HG02759 (cell line): ENCODE measurements around the gene DNASE1L1.

Experiments
- ATAC-seq: cut with Tn5 transposase; IDR thresholded peaks from one replicate; pipeline ENCODE4 v1.9.1; 2021; ENCODE audit warnings: mild to moderate bottlenecking, moderate library complexity; ENCODE audit not compliant: unreplicated experiment

DNASE1L1 gene

GRCh38 chrX:154370300-154371016 lies 38.6 kb downstream of the DNASE1L1 start:
- no peak for ATAC-seq

GRCh38 chrX:154369449-154370299 lies 39.4 kb downstream of the DNASE1L1 start:
- no peak for ATAC-seq

- ATAC-seq = peak; percentile 36
These were observed 40.2 kb downstream of the DNASE1L1 start for GRCh38 chrX:154368630-154369448.

GRCh38 chrX:154367474-154368308 lies 41.4 kb downstream of the DNASE1L1 start:
- ATAC-seq = no peak

- ATAC-seq = no peak
These were observed 42.4 kb downstream of the DNASE1L1 start for GRCh38 chrX:154366666-154367055.

GRCh38 chrX:154365997-154366665 lies 42.9 kb downstream of the DNASE1L1 start:
- no peak for ATAC-seq

GRCh38 chrX:154365052-154365600 lies 43.9 kb downstream of the DNASE1L1 start:
- no peak for ATAC-seq

- ATAC-seq = no peak
These were observed 45.2 kb downstream of the DNASE1L1 start for GRCh38 chrX:154363706-154364439.

GRCh38 chrX:154362085-154362742 lies 46.8 kb downstream of the DNASE1L1 start:
- ATAC-seq = no peak

GRCh38 chrX:154360155-154360713 lies 48.8 kb downstream of the DNASE1L1 start:
- no peak for ATAC-seq

GRCh38 chrX:154359362-154360154 lies 49.5 kb downstream of the DNASE1L1 start:
- no peak for ATAC-seq

- ATAC-seq = no peak
These were observed 50.2 kb downstream of the DNASE1L1 start for GRCh38 chrX:154358829-154359228.

GRCh38 chrX:154358011-154358410 lies 51.0 kb downstream of the DNASE1L1 start:
- ATAC-seq = no peak

GRCh38 chrX:154357205-154357604 lies 51.8 kb downstream of the DNASE1L1 start:
- no peak for ATAC-seq

GRCh38 chrX:154356596-154356995 lies 52.5 kb downstream of the DNASE1L1 start:
- ATAC-seq = no peak

- ATAC-seq = no peak
These were observed 53.3 kb downstream of the DNASE1L1 start for GRCh38 chrX:154355776-154356140.

- ATAC-seq = no peak
These were observed 53.8 kb downstream of the DNASE1L1 start for GRCh38 chrX:154355094-154355775.
